OCI-LY7 (cell line): Measurements from ENCODE around the gene SFPQ.

Experiments used
- CTCF ChIP-seq: fragments of 200-600 bp; sonication (generic); conservative IDR thresholded peaks from 2 replicates; pipeline ENCODE4 v1.5.1; 2014; ENCODE audit warnings: mild to moderate bottlenecking, antibody characterized with exemption, low read length, moderate library complexity, mixed read lengths
- EZH2phosphoT487 ChIP-seq: fragments of 200-600 bp; sonication (generic); IDR thresholded peaks from 2 replicates; pipeline ENCODE4 v1.6.1; 2018; ENCODE audit warnings: low read depth, borderline replicate concordance, mild to moderate bottlenecking, mixed run types, antibody characterized with exemption, low read length, moderate library complexity, mixed read lengths

DNA sequence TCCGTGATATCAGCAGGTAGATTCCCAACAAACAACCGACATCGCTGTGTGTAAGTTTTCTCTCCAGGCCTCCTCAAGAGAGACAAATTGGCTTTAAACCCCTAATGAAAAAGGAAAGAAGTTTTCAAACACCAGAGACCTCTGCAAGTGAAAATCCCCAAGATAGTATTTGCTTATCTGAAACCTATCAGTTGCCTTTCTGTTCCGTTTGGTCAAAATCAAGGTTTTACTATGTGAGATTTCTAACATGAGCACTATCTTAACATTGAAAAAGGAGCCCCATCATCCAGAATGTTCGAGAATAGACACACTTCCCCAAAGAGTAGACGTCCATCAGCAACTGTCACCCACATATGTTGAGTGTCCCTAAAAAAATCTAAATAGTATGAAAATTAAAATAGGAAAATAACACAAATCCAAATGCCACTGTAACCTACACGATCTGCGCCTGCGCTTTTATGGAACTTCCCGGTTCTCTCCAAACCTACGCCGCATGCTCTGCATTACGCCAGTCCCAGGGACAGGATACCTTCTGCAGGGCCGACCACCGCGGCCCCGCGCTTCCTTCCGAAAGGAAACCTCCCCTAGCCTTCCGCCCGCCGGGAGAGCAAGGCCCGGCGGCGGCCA lies 1.4 kb downstream of the SFPQ start:
- TF ChIP-seq CTCF (no peak), EZH2phosphoT487 (no peak)
